ENCODE data around the gene COG2.
A peak's percentile ranks its signal among the peaks of the same experiment; 100 is the strongest.

- peak; percentile 39 to 77 (median 71) for TF ChIP-seq CTCF (IDR thresholded peaks at IDR 0.05)
- TF ChIP-seq POLR2A (IDR thresholded peaks at IDR 0.05) = no peak
These were observed 9.9 kb upstream of the COG2 start for GRCh38 chr1:230632273-230632873.
